ENCODE data around the gene DPYD. TPM values are rescaled to one million over a fixed set of nuclear protein-coding genes. Genes with fewer than 3 reads are reported as not detected.

Gene DPYD
- total and polyA plus RNA-seq, 10 of the 15 experiments (the other 5 are each of a cell fraction or from before 2014, with no cell fraction given): 5.7 to 23.8 (median 10.2) TPM

GRCh38 chr1:97905141-97905940 is 15.5 kb downstream of the DPYD start:
- H3K9me3 ChIP-seq (replicated peaks; ENCODE audit: control insufficient read depth, insufficient read depth, low read length): no peaks in the 10 kb centered on the region; the same call in 2 of the 3 replicates
- intact Hi-C loops (cut with micrococcal nuclease; ENCODE audit: unreplicated experiment) (no loop called here), in situ Hi-C loops (cut with MboI) (loop anchor here (25.0 kb wide), 1 partner anchor 1857 kb away; the partner anchor contains the start of gene FRRS1)
- FAIRE-seq (no peak), DNase-seq (ENCODE audit: low read depth, low spot score) (no peak), ATAC-seq (no peak)
- H3K4me1 ChIP-seq (ENCODE audit: control insufficient read depth, insufficient read depth, low read length): no peaks in the 10 kb centered on the region
- ChIA-PET POLR2A (interaction anchor here (1.0 to 1.2 kb wide), 3 partner anchors 10 to 13 kb away, joined by 3 read pairs; no protein-coding TSS in a partner anchor), CTCF (interaction anchor here (0.7 to 1.8 kb wide), 4 partner anchors 10 to 14 kb away, joined by 3 to 4 read pairs (median 4); no protein-coding TSS in a partner anchor), RAD21 (ENCODE audit: unreplicated experiment) (interaction anchor here (0.6 to 3.1 kb wide), 6 partner anchors 10 to 56 kb away, joined by 3 to 12 read pairs (median 8); partner anchors contain the start of gene DPYD), SMC1A (ENCODE audit: uncharacterized antibody, unreplicated experiment) (interaction anchor here (0.8 to 3.4 kb wide), 8 partner anchors 9 to 82 kb away, joined by 3 to 18 read pairs (median 8); partner anchors contain the start of gene DPYD)
- H2AFZ ChIP-seq (ENCODE audit: control insufficient read depth, low read depth, low read length): no peak overlapping the region
- H3K9ac ChIP-seq (ENCODE audit: control insufficient read depth, insufficient read depth, low read length): no peak overlapping the region
- no peak overlapping the region for H3K4me2 ChIP-seq (ENCODE audit: control insufficient read depth, insufficient read depth)
- no peak overlapping the region for H3K4me3 ChIP-seq
- TF ChIP-seq ATF7 (IDR thresholded peaks at IDR 0.05; ENCODE audit: low read depth): peak; percentile 63
- TF ChIP-seq DPF2 (IDR thresholded peaks at IDR 0.05): no peak
- TF ChIP-seq ATF2 (IDR thresholded peaks at IDR 0.05; ENCODE audit: low read length): no peak
- no peak for TF ChIP-seq KDM1A (IDR thresholded peaks at IDR 0.05; ENCODE audit: borderline replicate concordance)
- TF ChIP-seq HCFC1 (IDR thresholded peaks at IDR 0.05; ENCODE audit: low read length): no peak
- TF ChIP-seq CHD4 (IDR thresholded peaks at IDR 0.05): no peak
- no peak overlapping the region for H3K27ac ChIP-seq (ENCODE audit: control insufficient read depth, insufficient read depth)
- 23% methylated on average over 6 of the region's 6 CpGs for WGBS (ENCODE audit: insufficient coverage, insufficient replicate concordance, low lambda C conversion rate, missing lambda C conversion rate)
- no TSS peak for BruUV-seq (replicated peaks)
- no peaks in the 10 kb centered on the region for H4K20me1 ChIP-seq (ENCODE audit: control insufficient read depth, insufficient read depth)
- no peaks in the 10 kb centered on the region for H3K36me3 ChIP-seq (ENCODE audit: control insufficient read depth in 2 of 2, insufficient read depth in 2 of 2, low read length in 1 of 2)
- no peaks in the 10 kb centered on the region for H3K79me2 ChIP-seq (ENCODE audit: control insufficient read depth, insufficient read depth, low read length)
- H3K27me3 ChIP-seq (replicated peaks in 1 of 2; ENCODE audit: control insufficient read depth in 2 of 2, insufficient read depth in 2 of 2, low read length in 1 of 2): no peaks in the 10 kb centered on the region

Measured in GM12878 (cell line).